ENCODE data around the gene PMPCA.

The PMPCA gene

DNA sequence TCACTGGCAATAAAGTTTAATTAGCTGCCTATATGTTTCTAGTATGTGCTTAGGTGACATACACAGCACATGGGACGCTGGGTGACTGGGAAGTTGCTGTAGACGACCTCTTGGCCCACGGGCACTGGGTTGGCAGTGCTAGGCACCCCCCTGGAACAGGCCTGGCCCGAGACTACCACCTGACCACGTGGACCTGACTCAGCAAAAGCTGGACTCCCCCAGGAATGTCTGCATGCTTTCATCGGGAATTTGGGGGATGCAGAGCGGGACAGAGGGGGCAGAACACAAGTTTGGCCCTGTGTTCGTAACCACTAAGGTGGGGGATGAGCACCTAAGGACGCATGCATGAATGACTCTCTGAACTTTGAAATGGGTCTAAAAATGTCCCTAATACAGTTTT lies 45.8 kb downstream of the PMPCA start:
- no peak for DNase-seq (ENCODE audit: low read depth in 3 of 3)

DNA sequence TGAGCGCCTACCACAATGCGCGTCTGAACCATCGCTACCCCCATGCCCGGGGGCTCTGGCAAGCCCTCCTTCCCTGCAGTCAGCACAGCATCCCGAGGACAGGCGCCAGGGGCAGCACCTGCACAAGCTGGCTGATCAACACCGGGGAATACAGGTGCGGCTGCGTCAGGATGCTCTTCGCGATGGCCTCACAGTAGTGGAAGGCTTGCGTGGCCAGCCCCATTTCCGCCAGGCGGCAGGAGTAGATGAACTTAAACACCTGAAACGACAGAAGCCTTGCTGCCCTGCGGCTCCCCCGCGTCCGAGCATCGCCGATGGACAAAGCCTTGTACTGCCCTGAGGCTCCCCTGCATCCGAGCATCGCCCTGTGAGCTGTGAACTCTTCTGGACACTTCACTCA lies 46.9 kb downstream of the PMPCA start:
- DNase-seq (ENCODE audit: low read depth in 3 of 3), result no peak

DNA sequence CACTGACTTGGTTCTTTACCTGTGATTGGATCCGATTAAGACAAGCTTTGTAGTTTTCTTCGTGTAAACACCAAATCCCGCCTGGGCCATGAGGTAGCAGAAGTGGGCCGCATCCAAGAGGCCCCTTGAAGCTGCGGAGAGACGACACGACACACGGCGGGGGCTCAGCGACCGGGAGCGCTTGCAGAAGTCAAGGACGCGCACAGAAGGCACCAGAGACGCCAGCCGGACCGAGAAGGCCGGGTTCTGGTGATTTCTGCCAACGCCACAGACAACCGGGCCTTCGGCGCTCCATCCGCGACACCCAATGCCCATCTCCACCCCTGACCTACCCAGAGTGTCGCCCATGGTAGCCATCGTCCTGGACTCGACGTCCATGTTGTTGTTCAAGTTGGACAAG lies 49.0 kb downstream of the PMPCA start:
- DNase-seq (ENCODE audit: low read depth in 3 of 3), result no peak

DNA sequence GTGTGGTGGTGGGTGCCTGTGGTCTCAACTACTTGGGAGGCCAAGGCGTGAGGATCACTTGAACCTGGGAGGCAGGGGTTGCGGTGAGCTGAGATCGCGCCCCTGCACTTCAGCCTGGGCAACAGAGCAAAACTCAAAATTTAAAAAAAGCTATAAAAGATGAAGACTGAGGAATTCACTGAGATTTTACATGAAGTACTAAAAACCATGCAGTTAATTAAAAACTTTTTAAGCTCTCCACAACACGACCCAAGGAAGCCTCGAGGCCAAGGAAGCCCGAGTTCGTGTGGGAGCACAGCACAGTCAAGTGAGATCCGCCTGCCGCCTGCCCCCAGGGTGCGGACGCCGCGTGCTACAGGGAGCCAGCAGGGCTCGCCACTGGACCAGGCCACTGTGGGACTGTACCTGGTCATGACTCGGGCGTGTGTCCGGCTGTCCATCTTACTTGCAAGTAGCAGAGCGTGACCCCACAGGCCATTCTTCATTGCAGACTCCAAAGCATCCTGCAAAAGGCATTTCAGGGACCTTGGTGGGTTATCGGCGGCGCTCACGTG lies 50.4 kb downstream of the PMPCA start:
- no peak for DNase-seq (ENCODE audit: low read depth in 3 of 3)

DNA sequence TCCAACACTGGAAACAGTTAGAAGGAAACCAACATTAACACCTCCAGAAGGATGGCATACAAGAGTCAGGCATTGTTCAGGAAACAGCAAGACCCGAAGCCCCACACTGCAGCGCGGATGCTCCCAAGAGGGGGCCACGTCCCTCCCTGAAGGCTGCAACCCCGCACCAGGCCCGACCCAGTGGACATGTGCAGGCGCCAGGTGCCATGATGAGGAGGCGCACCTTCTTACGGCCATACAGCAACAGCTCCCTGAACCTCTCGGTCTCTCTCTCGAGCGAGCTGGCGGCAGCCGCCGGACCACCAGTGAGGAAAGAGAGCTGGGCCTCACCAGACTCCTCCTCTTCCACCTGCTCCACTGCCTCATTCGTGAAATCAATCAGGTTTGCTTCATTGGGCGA lies 52.2 kb downstream of the PMPCA start:
- no peak for DNase-seq (ENCODE audit: low read depth in 3 of 3)

DNA sequence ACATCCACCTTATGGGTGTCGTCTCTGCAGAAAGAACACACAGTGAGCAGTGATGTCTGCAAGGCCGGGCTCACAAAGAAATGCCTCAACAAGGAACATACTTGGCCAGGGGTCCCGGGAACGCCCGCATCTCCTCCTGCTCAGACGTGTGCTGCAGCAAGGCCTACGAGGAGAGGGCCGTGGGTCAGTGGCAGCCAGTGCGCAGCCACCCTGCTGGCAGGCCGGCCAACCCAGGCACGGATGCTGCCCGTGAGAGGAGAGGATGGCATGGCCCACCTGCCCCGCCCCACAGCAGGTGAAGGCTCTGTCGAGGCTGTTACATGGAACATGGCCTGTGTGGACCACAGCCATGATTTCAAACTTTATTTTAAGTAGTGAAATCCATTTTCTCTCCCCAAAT lies 53.1 kb downstream of the PMPCA start:
- no peak for DNase-seq (ENCODE audit: low read depth in 3 of 3)

- DNase-seq (ENCODE audit: low read depth in 3 of 3), result no peak
These were observed 53.8 kb downstream of the PMPCA start for GRCh38 chr9:136464241-136464640.

DNA sequence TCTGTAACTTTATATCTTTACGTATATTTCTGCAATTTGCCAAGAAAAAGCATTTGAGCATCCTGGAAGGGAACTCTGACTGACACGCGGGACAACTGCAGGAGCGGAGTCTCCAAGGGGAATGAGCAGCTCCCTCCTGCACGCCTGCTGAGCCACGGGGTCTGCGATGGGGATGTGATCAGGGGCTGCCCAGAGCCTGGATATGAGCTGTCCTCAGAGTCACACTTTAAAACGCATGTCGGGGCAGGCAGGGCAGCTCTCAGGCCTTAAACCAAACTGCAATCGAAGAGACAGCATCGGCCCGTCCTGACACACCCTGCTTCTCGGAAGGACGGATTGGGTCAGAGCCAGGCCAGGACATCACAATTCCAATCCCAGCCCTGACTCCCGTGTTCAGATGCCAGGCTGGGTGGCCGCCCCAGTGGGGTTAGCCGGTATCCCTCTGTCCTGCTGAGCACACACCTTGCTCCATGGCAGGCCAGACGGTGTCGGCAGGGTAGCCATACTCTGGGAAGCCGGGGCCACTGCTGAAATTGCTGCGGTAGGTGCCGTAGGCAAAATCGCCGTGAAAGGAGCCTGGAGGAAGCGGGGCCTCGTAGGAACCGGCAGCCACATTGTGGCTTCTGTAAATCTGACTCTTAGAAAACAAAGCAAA lies 55.2 kb downstream of the PMPCA start:
- no peak for DNase-seq (ENCODE audit: low read depth in 3 of 3)

DNA sequence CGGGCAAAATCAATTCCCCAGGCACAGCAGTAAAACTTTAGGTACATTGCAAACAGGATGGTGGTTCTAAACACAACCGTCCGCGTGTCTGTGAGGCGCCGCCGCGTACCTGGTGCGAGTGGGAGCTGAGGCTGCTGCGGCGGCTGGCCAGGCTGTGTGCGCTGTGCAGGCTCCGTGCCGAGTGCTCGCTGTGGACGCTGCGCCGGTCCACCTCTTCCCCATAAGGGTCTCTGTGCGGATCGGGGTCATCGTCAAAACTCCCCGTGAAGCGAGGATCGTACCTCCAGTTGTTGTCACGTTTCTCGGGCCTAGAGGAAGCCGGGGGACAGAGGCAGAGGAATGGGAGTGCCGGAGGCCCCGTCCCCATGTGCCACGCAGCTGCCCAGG lies 55.7 kb downstream of the PMPCA start:
- no peak for DNase-seq (ENCODE audit: low read depth in 3 of 3)

DNA sequence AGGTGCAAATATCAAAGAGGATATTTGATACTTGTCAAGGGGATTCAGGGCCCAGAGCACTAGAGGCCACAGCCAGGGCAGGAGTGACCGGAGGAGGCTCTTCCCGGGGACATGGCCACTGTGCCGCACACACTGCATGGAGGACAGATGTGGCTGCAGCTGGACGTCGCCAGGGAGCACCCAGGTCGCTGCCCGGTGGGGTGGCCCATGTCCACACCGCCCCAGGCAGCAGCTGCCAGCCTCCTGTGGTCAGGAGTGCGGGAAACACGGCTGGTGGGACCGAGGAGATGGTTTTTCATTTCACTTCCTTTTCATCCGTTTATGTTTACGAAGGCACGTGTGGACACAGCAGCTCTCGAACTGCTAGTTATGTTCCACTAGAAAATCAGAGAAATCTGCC lies 57.3 kb downstream of the PMPCA start:
- no peak for DNase-seq (ENCODE audit: low read depth in 3 of 3)

DNA sequence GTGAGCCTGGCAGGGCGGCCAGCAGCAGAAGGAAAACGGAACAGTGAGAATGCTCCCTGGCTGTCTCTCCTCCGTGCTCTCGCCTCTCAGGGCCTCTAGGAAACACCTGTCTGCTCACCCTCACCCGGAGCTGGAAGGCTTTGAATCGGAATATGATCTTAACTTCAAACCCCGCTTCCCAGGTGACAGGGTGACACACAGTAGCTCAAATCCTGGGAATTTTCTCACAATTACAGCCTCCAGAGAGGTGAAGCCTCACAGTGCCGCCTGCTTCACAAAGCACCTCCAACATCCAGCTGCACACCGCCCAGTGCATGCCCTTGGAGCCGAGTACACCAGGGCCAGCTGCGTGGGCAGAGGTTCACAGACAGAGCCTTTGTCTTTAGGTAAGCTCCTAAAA lies 59.9 kb downstream of the PMPCA start:
- DNase-seq (ENCODE audit: low read depth in 3 of 3), result no peak

DNA sequence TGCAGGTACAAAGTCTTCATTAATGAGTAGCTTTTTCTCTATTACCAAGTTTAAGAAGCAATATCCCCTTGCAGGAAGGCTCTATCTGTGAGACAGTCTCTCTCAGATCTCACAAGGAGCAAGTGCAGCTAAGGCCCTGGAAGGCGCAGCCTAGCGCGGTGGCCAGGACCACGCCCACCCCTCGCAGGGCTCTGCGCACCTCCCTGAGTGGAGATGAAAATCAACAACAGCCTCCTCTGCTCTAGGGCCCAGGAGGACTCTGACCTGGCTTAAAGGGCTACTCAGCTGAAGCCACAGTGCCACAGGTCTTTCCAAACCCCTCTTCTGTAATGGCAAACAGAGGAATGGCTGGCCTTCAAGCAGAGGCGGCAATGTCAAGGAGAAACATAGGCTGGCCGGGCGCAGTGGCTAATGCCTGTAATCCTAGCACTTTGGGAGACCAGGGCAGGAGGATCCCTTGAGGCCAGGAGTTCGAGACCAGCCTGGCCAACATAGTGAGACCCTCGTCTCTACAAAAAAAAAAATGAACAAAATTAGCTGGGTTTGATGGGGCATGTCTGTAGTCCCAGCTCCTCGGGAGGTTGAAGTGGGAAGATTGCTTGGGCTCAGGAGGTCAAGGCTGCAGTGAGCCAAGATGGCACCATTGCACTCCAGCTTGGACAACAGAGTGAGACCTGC lies 60.5 kb downstream of the PMPCA start:
- DNase-seq (ENCODE audit: low read depth in 3 of 3), result no peak

DNA sequence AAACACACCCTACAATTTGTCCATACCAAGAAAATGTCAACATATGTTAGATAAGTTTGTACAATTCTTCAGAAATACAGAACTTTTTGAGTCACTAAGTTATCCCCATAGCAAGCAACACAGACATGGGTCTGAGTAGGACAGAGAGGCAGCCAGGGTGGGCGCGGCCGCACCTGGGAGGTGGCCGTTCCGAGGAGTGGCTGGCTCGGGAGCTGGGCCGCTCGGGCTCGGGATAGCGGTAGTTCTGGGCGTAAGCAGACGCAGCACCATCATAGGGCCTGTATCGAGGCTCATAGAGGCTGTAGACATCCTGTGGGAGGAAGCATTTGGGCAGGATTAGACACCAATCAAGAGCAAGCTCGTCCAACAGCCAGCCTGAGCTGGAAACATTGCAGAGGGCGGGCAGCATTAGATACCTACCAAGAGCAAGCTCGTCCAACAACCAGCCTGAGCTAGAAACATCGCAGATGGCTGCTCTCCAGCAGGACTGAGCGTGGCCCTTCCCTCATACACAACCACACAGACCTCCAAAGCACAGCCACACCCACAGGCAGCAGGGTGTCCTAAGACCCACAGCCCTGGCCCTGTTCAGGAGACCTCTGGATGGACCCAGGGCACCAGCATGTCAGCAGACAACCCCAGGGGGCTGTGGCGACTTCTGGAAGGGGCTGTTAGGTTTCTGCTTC lies 61.5 kb downstream of the PMPCA start:
- DNase-seq (ENCODE audit: low read depth in 3 of 3), result no peak

GRCh38 chr9:136472640-136473353 lies 62.3 kb downstream of the PMPCA start:
- no peak for DNase-seq (ENCODE audit: low read depth in 3 of 3)

DNA sequence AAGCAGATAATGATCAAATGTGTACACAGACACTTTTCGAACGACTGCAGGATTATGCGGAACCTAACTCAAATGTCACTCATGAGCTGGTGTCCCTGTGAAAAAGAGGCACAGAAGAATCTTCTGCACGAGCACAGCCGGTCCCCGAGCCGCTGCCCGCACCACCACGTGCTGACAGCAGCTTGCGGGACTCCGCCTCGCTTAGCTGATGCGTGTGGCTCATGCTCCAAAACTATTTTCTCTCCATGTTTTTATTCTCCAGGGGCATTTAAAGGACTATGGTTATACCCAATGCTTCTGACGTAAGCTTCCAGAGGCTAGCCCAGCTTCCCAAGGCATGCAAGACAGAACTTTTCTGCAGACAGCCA lies 62.9 kb downstream of the PMPCA start:
- DNase-seq (ENCODE audit: low read depth in 3 of 3), result no peak
